HG02943 (cell line): ENCODE results near the gene RETREG1.

Experiments
- ATAC-seq: cut with Tn5 transposase; IDR thresholded peaks from one replicate; pipeline ENCODE4 v1.9.1; 2021; ENCODE audit warnings: mild to moderate bottlenecking, low read depth, moderate library complexity; ENCODE audit not compliant: unreplicated experiment

The RETREG1 gene

GRCh38 chr5:16534280-16534679 lies 82.5 kb downstream of the RETREG1 start:
- no peak for ATAC-seq

GRCh38 chr5:16531063-16531648 lies 85.6 kb downstream of the RETREG1 start:
- ATAC-seq: no peak

- no peak for ATAC-seq
Measured at GRCh38 chr5:16529306-16529705, 87.5 kb downstream of the RETREG1 start.

- ATAC-seq: no peak
Measured at GRCh38 chr5:16528382-16529110, 88.3 kb downstream of the RETREG1 start.

GRCh38 chr5:16525651-16526050 lies 91.1 kb downstream of the RETREG1 start:
- no peak for ATAC-seq

GRCh38 chr5:16524286-16524685 lies 92.5 kb downstream of the RETREG1 start:
- no peak for ATAC-seq

- ATAC-seq: no peak
Measured at GRCh38 chr5:16521521-16522483, 95.0 kb downstream of the RETREG1 start.

GRCh38 chr5:16520841-16521240 lies 96.0 kb downstream of the RETREG1 start:
- ATAC-seq: no peak

- no peak for ATAC-seq
Measured at GRCh38 chr5:16519435-16519834, 97.4 kb downstream of the RETREG1 start.

- ATAC-seq: no peak
Measured at GRCh38 chr5:16518606-16519005, 98.2 kb downstream of the RETREG1 start.

GRCh38 chr5:16515532-16515931 lies 101.3 kb downstream of the RETREG1 start:
- no peak for ATAC-seq

- ATAC-seq: no peak
Measured at GRCh38 chr5:16510098-16510497, 106.7 kb downstream of the RETREG1 start.

GRCh38 chr5:16508730-16509531 lies 107.9 kb downstream of the RETREG1 start:
- ATAC-seq: no peak

- ATAC-seq: no peak
Measured at GRCh38 chr5:16507716-16508115, 109.1 kb downstream of the RETREG1 start.

- no peak for ATAC-seq
Measured at GRCh38 chr5:16505904-16506303, 110.9 kb downstream of the RETREG1 start.

GRCh38 chr5:16505140-16505891 lies 111.5 kb downstream of the RETREG1 start:
- no peak for ATAC-seq

GRCh38 chr5:16504571-16504970 lies 112.2 kb downstream of the RETREG1 start:
- no peak for ATAC-seq

GRCh38 chr5:16502866-16503265 lies 113.9 kb downstream of the RETREG1 start:
- no peak for ATAC-seq

- no peak for ATAC-seq
Measured at GRCh38 chr5:16500024-16500423, 116.8 kb downstream of the RETREG1 start.

- ATAC-seq: no peak
Measured at GRCh38 chr5:16497546-16497945, 119.3 kb downstream of the RETREG1 start.
